GM19240 (cell line): Measurements from ENCODE around the gene SDHB.
A peak's percentile ranks its signal among the peaks of the same experiment; 100 is the strongest.
"Not testable (repeated sequence)": the region's sequence is repeated elsewhere in the genome, so short reads cannot be mapped to it uniquely, and the experiment has no call there.

Experiments used
- DNase-seq: peaks from one replicate; pipeline ENCODE4 v3.0.0; 2011; ENCODE audit warnings: low spot score; ENCODE audit not compliant: insufficient read length

Gene SDHB

DNA sequence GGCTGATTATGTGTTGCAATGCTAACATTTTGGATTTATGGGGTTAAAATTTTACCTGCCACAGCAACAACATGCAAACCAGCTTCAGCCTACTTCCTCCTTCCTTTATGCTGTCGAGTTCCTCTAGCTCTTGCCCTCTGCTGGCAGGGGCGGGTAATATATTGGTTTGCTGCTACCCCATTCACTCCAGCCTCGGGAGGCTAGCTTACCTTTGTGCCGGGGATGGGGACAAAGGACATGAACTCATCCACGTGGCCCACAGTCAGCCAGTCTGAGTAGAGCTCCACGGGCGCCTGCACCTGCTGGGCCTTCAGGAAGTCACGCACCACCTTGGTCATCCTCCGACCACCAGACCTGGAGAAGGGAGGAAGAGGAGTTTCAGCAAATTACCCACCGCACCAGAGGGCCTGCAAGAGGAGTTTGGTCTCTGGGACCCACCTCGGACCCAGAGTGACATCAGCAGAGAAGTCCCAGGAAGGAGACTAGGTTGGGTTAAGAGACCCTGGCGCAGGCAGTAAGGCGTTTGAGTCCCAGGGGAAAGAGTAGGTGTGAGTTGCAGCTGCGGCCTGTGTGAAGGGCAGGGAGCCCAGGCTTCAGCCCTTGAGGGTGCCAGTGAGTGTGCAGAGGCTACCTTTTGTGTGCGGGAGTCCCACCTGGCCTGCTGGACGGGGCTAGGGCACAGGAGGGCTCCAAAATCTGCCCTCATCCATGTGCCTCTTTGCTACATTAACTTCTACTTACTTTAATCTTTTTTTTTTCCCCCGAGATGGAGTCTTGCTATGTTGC is 21.8 kb upstream of the SDHB start:
- peak; percentile 69 for DNase-seq

DNA sequence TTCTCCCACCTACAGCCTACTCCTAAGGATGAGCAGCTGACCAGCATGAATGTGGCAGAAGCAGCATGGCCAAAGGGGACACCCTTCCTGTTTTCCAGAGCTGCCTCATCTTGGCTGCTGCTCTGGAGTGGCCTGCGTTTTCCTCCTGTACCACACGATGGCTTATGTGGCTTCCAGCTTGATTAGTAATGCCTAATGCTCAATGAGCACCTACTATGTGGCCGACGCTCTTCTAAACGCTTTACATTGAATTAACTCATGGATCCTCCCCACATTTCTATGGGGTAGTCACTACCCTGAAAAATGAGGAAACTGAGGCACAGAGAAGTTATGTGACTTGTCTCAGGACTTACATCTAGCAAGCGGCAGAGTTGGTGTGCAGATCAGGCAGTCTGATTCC is 18.0 kb upstream of the SDHB start:
- DNase-seq: no peak

DNA sequence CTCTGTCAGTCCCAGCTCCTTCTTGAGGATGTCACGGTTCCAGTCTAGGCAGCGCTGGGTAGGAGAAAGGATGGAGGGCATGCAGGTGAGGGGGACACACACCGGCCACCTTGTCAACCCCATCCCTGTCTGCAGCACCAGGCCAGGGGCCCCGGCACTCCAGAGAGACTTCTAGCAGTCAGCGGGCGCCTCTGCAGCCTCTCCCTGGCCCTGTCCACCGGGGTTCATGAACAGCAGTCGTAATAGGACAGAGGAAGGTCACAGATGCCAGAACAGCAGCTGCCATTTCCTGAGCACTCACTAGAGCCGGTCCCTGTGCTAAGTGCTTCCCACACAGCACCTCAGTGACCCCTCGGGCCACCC is 16.3 kb upstream of the SDHB start:
- DNase-seq: no peak

DNA sequence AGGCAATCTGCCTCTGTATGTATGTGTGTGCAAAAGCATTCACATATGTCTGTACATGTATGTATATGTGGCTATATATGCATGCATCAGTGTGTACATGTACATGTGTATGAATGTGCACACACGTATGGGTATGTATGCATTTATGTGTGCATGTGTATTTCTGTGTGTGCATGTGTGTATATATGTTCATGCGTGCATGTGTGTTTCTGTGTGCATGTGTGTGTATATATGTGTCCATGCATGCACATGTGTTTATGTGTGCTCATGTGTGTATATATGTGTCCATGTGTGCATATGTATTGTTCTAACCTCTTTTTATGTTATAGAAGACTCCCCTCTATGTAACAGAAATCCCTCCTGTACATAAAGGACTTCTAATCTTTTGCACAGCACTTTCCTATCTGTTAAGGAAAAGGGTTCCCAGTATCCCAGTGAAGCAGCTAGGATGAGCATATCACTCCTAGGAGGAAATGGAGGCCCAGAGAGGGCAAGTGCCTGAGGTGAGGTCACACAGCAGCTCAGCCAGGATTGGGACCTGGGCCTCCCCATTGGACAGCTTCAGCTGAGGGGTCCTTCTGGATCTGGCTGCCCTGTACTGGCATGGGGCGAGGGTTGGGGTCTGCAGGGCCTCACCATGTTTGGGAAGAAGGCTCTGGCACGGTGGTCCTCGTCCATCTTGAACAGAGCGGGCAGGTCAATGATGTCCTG is 15.8 kb upstream of the SDHB start:
- no peak for DNase-seq

DNA sequence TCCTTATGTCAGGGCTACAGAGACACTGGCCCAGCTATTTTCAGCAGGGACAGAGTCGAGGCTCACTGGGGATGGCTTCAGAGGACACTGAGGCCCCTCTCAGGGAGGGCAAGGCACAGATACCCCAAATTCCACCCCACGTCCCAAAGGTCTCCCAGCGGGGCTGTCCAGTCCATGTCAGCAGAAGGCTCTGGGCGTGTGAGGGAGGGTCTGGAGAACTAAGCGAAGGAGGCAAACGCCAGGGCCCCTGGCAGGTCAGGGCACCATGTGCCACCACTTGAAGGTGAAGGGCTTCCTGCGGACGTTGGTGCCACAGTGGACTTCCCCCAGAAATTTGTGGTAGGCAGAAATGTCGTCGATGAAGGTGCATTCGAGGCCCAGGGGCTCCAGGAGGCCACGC is 15.0 kb upstream of the SDHB start:
- no peak for DNase-seq

DNA sequence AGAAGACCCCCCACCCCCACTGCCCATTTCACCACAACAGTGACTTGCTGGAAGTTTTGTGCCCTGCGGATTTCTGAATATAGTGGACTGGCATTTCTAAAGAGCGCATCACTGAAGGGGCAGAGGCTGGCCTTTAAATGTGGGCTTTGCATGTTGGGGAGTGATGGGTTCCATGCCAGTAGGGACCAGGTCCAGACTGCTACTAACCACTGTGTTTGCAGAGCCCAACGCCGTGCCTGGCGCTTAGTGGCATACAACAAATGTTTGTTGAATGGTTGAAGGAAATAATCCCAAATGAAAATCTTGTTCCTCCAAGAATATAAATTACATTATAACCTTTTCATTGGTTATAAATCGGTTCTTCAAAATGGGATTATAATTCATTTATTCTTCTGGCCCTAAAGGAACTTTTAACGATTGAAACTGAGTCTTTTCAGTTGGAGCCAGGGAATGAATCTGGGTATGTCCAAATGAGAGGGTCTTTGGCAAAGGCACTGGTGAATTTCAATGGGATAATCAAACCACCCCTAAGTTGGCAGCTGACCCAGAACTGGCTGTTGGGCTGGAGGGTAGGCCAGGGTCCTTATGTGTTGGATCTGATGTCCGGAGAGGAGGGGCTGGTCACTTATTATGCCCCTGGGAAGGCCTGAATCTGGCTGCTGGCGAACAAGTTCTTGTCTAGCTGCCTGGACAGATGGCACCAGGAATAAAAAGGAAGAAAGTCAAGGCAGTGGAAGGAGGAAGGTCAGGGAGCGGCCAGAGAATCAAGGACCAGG is 13.8 kb upstream of the SDHB start:
- DNase-seq: no peak

DNA sequence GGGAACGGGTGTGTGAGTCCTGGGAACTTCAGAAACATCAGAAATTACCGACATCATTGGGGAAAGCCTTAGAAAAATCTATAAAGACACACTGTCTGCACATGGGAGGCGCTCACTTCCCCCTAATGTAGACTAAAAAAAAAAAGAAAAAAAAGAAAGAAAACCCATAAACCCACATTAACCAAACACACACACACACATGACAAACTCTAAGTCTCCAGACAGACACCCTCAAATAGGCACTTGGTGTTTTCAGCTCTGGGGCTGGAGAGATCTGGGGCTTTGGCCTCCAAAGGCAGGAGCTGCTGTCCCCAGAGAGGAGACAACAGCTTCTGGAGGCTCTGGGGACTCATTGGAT is 13.2 kb upstream of the SDHB start:
- DNase-seq: no peak

DNA sequence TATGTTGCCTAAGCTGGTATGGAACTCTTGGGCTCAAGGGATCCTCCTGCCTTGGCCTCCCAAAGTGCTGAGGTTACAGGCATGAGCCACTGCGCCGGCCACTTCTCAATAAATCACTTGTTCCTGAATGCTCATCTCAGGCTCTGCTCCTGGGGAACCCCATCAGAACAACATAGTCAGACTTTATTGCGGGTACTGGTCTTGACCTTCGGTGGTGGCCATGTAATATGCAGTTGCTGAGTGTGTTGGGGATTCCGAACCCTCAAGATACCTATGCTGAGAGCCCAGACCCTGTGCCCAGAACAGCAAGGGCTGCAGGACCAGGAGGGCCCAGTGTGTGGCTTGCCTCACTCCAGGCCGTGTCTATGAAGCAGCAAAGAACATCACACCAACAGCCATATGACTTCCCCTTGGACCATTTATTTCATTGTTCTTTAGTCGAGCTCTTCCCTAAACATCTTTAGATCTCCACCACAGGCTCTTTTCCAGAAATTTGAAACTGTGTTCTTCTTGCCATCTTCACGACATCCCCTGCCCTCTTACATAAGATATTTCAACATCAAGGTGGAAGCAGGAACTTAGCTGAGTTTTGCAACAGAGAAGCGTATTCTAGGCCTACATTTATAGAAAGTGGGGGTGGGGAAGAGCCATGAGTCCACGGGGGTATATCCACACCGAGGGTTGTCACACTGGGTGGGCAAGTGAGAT is 12.7 kb upstream of the SDHB start:
- DNase-seq: no peak

DNA sequence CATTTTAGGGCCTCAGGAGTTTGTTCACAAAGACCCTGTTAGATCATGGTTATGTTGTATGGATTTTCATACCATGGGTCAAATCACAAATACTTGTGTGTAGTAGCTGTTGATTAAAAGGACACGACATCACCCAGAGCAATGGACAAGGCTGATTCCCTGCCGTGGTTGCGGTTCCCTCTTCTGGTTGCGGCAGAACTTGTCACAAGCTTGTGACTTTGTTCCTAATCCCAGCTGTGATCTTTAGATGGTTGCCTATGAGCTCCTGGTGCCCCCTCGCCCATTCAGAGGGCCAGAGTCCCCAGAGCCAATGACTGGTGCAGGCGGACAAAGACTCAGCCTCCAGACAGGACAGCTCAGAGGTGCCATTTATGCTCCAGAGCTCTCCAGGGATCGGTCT is 11.8 kb upstream of the SDHB start:
- no peak for DNase-seq

DNA sequence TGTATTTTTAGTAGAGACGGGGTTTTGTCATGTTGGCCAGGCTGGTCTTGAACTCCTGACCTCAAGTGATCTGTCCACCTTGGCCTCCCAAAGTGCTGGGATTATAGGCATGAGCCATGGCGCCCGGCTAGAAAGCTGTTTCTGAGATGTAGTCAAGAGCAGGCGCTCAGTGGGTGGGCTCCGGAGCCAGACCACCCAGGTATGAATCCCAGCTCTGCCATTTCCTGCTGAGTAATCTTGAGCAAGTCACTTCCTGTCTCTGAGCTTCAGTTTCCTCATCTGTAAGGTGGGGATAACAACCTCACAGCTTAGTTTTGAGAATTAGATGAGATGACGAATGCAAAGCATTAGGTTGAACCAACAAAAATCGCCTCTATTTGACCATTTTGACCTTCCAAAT is 8.9 kb upstream of the SDHB start:
- not testable (repeated sequence) for DNase-seq

DNA sequence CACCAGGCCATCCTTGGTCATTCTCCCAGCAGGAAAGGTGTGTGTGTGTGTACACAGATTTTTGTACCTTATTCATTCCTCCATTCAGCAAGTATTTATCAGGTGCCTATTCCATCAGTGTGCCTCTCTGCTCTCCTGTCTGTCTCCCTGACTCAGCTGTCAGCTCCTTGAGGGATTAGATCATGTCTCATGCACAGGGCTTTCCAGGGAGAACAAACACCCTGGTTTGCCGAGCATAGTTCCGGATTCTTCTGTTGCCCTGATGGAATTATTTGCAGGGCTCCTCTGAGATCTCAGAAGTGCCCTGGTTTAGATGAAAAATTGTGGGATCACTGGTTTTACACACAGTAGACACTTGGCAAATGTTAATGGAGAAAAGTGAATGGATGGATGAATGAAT is 8.1 kb upstream of the SDHB start:
- DNase-seq: no peak

DNA sequence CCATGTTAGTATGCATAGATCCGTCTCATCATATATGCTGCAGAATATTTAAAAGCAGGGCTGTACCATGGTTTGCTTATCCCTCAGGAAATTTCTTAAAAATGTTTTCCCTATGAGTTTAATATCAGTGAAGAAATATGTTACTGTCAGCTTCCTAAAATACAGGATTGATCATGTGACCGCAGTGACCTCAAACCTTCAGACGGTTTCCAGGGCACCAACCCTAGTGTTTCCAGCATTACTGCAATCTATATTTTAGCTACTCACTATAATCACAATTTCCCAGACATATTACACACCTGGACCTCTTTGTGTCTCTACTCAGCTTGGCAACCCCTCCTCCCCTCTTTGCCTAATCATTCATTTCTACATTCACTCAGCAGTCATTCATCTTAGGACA is 7.7 kb upstream of the SDHB start:
- no peak for DNase-seq

DNA sequence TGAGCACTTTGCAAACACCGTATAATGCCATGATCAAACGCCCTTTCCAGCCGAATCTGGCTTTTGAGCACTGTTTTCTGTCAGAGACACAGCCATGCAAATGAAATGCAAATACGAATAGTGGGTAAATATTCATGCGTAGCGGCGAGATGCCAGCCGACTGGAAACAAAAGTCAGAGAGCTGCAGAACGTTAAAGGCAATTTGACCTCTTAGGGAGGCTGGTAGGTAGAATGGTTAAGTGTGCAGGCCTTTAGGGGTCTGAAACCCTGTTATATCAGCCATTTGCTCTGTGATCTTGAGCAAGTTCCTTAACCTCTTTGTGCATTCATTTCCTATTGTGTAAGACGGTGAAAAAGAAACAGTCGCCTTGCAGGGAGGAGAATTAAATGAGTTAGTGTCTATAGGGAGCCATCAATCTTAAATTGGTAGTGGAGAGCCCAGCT is 6.5 kb upstream of the SDHB start:
- no peak for DNase-seq

DNA sequence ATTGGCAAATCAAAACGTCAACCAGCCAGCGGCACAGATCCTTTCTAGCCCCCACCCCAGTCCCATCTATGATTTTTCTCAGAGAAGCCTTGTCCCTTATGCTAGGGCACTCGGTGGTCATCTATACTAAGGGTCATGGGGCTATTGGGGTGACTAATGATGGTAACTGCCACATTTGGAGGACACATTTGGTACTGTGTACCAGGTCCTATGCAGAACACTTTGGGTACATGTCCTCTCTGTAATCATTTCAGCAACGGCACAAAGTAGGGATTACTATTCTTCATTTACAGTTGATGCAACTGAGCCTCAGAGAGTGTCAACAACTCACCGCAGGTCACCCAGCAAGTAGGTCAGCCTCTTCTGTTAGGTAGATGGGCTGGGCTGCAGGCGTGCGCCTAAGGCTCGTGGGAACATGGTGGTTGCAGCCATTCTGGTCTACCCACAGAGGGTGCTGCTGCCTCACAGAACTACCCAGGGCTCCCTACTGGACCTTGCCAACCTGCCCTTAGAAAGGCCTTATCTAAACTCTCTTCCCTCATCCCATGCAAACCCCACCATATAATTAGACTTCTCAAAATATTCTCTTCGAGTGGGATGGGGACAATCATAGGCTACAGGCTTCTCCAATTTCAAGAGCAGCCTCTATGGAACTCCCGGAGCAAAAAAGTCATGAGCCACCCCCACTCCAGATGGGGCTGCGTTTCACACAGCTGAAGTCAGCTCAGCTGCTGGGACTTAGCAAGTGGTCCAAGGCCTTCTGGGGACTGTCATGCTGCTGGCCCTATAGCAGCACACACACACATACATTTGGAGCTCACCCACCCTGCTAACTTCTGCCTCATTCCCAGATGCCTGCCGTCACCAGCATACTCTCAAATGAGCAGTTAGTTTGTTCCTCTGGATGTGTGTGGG is 5.8 kb upstream of the SDHB start:
- DNase-seq: peak; percentile 30

DNA sequence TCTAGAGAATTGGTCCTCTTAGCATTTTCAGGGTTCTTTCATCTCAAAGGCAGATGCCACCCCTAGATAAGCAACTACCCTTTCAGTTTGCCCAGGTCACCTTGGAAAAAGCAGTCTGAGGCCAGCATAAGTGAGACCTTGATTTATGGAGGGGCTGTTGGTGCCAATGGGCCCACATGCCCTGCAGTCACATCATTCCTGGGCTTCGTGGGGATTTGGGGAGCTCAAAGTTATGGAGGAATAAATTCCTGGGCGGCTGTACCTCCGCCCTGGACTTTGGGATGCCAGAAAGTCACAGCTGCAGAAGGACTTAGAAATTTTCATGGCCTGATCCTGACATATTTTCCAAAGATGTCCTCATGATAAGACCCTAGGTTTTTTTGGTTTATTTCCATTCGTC is 2.7 kb upstream of the SDHB start:
- no peak for DNase-seq

DNA sequence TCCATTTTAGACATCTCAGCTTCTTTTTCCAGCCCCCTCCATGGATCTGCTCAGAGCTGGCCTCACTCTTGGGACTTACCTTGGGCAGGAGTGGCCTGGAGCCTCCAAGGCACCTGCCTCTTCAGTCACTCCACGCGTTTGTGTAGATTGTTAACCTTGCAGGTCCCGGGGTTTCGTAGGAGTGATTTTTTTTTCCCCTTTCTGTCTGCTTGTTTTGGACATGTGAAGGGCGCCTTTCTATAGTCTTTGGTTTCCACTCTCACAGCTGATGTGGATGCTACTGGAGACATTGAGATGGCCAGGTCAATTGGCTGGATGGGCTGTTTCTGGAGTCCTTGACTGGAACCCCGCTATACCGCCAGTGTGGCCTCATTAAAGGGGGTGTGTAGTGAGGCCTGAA is 2.0 kb upstream of the SDHB start:
- DNase-seq: no peak

DNA sequence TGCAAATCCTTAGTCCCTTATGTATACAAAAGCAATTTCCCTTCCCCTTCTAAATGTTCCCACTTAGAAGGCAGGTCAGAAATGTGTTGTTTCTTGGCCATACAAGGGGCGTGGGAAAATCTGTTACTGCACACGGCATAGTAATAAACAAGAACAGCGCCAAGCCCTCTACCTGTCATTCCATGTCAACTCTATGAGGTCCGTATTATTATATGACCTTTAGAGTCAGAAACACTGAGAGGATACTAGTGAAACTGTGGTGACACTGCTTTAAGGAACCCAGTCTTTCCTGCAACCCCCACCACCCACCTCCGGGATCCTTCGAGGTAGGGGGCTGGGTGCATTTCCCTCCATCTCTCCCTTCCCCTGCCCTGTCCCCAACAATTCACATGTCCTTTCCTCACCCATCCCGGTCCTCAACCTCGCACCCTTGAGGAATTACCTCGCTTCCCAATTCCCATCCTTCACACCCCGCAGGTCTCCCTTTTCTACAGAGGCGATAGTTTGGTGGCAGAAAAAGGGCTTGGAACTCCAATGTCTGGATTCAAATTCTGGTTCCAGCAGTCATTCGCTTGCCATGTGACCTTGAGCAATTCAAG is 647 bp downstream of the SDHB start:
- DNase-seq: no peak

DNA sequence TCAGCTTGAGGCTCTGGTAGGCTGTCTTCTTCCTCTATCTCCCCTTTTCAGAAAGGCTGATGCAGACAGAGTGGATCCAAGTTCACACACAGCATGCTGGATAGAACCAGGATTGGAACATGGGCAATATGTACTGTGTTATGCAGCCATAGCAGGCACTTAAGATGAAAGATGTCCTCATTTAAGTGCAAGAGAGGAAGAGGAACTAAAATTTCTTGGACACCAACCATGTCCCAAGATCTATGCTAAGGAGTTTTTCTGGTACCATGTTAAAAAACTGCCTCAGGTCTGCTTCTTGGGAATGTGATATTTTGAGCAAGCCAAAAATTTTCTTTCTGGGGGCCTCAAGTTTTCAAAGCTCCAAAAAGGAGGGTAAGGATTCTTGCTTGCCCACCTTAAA is 1.2 kb downstream of the SDHB start:
- no peak for DNase-seq

DNA sequence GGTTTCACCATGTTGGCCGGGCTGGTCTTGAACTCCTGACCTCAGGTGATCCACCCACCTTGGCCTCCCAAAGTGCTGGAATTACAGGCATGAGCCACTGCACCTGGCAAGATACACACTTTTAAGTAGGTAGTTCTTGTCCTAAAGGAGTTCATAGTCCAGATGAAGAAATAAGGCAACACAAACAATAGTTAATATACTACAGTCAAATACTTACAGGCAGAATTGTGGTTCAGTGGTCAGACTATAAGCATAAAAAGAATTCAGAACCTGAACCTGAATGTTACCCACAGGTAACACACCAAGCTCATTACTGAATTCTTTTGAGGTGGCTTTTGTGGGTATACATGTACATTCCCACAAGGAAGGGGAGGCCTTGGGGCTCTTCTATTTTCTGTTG is 1.8 kb downstream of the SDHB start:
- no peak for DNase-seq

DNA sequence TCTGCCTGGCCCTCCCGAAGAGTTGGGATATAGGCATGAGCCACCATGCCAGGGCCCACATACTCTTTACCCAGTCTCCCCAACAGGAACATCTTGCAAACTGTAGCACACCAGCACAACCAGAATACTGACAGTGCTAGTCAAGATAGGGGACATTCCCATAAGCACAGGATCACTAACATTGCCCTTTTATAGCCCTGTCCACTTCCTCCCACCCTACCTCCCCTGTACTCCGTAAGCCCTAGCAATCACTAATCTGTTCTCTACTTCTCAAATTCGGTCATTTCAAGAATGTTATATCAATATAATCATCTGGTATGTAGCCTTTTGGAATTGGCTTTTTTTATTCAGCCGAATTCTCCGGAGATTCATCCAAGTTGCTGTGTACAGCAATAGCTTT is 5.9 kb downstream of the SDHB start:
- DNase-seq: no peak

DNA sequence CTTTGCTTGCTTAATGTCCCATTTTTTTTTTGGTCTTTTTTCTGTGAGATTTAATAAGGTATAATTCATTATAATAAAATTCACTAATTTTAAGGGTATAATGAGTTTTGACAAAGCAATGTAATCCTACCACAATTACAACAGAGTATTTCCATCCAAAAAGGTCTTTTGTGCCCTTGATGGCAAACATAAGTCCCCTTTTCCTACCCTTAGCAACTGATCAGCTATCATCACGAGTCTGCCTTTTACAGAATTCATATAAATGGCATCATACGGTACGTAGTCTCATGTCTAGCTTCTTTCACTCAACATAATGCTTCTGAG is 7.5 kb downstream of the SDHB start:
- no peak for DNase-seq
